Activated CD4-positive, alpha-beta T cell treated with anti-CD3 and anti-CD28 coated beads, Interleukin-2, amount 10 ng/mL, durations not matched to agents 24 days and 14 days (primary cell): Measurements from ENCODE around the gene ANO1. TPM values are rescaled to one million over a fixed set of nuclear protein-coding genes. Genes with fewer than 3 reads are reported as not detected.

Experiments
- DNase-seq: peaks from one replicate; pipeline ENCODE4 v3.0.0; 2022
- H3K27ac Mint-ChIP-seq: one replicate; pipeline ENCODE4 v1.8.0; 2022; ENCODE audit warnings: mild to moderate bottlenecking, mixed read lengths
- H3K27me3 Mint-ChIP-seq: one replicate; pipeline ENCODE4 v1.8.0; 2022; ENCODE audit warnings: mixed read lengths
- H3K36me3 Mint-ChIP-seq: one replicate; pipeline ENCODE4 v1.8.0; 2022; ENCODE audit warnings: low read depth, mild to moderate bottlenecking, mixed read lengths
- H3K4me1 Mint-ChIP-seq: one replicate; pipeline ENCODE4 v1.8.0; 2021; ENCODE audit warnings: mixed read lengths
- H3K4me3 Mint-ChIP-seq: one replicate; pipeline ENCODE4 v1.8.0; 2022; ENCODE audit warnings: mild to moderate bottlenecking, moderate library complexity, mixed read lengths
- H3K9me3 Mint-ChIP-seq: one replicate; pipeline ENCODE4 v1.8.0; 2021; ENCODE audit warnings: mixed read lengths
- intact Hi-C: fragments of 100-400 bp; cut with micrococcal nuclease; formaldehyde crosslinking; loops from one replicate; pipeline ENCODE4 v1.15.1; 2023
- total RNA-seq: library from RNA; stranded (reverse); gene quantifications from 2 replicates; pipeline ENCODE4 v1.2.3, GENCODE V29; 2022

The ANO1 gene
- total RNA-seq, 1 donor from 2014 or later = not detected

- peaks cover 7% of the 10 kb centered on the region for H3K27me3 Mint-ChIP-seq
- no peaks in the 10 kb centered on the region for H3K4me1 Mint-ChIP-seq
- no peak overlapping the region for H3K27ac Mint-ChIP-seq
- no peak overlapping the region for H3K4me3 Mint-ChIP-seq
- DNase-seq = no peak
- intact Hi-C loops = no loop called here
- no peaks in the 10 kb centered on the region for H3K9me3 Mint-ChIP-seq
- no peaks in the 10 kb centered on the region for H3K36me3 Mint-ChIP-seq
These were observed 14.6 kb upstream of the ANO1 start for GRCh38 chr11:70063555-70063954.

- H3K4me3 Mint-ChIP-seq = no peak overlapping the region
These were observed 13.9 kb upstream of the ANO1 start for GRCh38 chr11:70064008-70064725.

GRCh38 chr11:70064726-70065317, 13.3 kb upstream of the ANO1 start:
- Mint-ChIP-seq H3K4me1 (no peaks in the 10 kb centered on the region), H3K36me3 (no peaks in the 10 kb centered on the region), H3K27me3 (peaks cover 7% of the 10 kb centered on the region), H3K4me3 (no peak overlapping the region), H3K27ac (no peak overlapping the region), H3K9me3 (no peaks in the 10 kb centered on the region)
- DNase-seq = no peak
- intact Hi-C loops = no loop called here

More at GRCh38 chr11:70064008-70064725, 13.9 kb upstream of the ANO1 start:
- no peak for DNase-seq
- Mint-ChIP-seq H3K4me1 (no peaks in the 10 kb centered on the region), H3K36me3 (no peaks in the 10 kb centered on the region), H3K27me3 (peaks cover 7% of the 10 kb centered on the region), H3K27ac (no peak overlapping the region), H3K9me3 (no peaks in the 10 kb centered on the region)
- intact Hi-C loops = no loop called here

- H3K27me3 Mint-ChIP-seq = peaks cover 13% of the 10 kb centered on the region
- no peak for DNase-seq
- no peak overlapping the region for H3K27ac Mint-ChIP-seq
- H3K36me3 Mint-ChIP-seq = no peaks in the 10 kb centered on the region
- no peaks in the 10 kb centered on the region for H3K9me3 Mint-ChIP-seq
- no peak overlapping the region for H3K4me3 Mint-ChIP-seq
- intact Hi-C loops = no loop called here
- no peaks in the 10 kb centered on the region for H3K4me1 Mint-ChIP-seq
These were observed 12.6 kb upstream of the ANO1 start for GRCh38 chr11:70065318-70066135.

GRCh38 chr11:70066136-70066520, 12.0 kb upstream of the ANO1 start:
- Mint-ChIP-seq H3K9me3 (no peaks in the 10 kb centered on the region), H3K36me3 (no peaks in the 10 kb centered on the region), H3K27me3 (peaks cover 17% of the 10 kb centered on the region), H3K27ac (no peak overlapping the region), H3K4me1 (no peaks in the 10 kb centered on the region), H3K4me3 (no peak overlapping the region)
- intact Hi-C loops = no loop called here
- DNase-seq = no peak

- no peak for DNase-seq
- Mint-ChIP-seq H3K36me3 (no peaks in the 10 kb centered on the region), H3K4me3 (no peak overlapping the region), H3K9me3 (no peaks in the 10 kb centered on the region), H3K4me1 (no peaks in the 10 kb centered on the region), H3K27me3 (peaks cover 18% of the 10 kb centered on the region), H3K27ac (no peak overlapping the region)
- intact Hi-C loops = no loop called here
These were observed 11.5 kb upstream of the ANO1 start for GRCh38 chr11:70066628-70067027.

- no peak overlapping the region for H3K4me3 Mint-ChIP-seq
- intact Hi-C loops = no loop called here
- peaks cover 22% of the 10 kb centered on the region for H3K27me3 Mint-ChIP-seq
- no peaks in the 10 kb centered on the region for H3K36me3 Mint-ChIP-seq
- H3K9me3 Mint-ChIP-seq = no peaks in the 10 kb centered on the region
- H3K4me1 Mint-ChIP-seq = no peaks in the 10 kb centered on the region
- DNase-seq = no peak
- H3K27ac Mint-ChIP-seq = no peak overlapping the region
These were observed 11.1 kb upstream of the ANO1 start for GRCh38 chr11:70067036-70067435.

- Mint-ChIP-seq H3K27me3 (peaks cover 30% of the 10 kb centered on the region), H3K4me3 (no peak overlapping the region)
- intact Hi-C loops = no loop called here
These were observed 10.4 kb upstream of the ANO1 start for GRCh38 chr11:70067591-70068341.

GRCh38 chr11:70068345-70068744, 9.8 kb upstream of the ANO1 start:
- intact Hi-C loops = no loop called here
- Mint-ChIP-seq H3K4me3 (no peak overlapping the region), H3K27me3 (peaks cover 34% of the 10 kb centered on the region), H3K4me1 (no peaks in the 10 kb centered on the region), H3K9me3 (no peaks in the 10 kb centered on the region), H3K36me3 (no peaks in the 10 kb centered on the region), H3K27ac (no peak overlapping the region)
- DNase-seq = no peak

More at GRCh38 chr11:70067591-70068341, 10.4 kb upstream of the ANO1 start:
- Mint-ChIP-seq H3K36me3 (no peaks in the 10 kb centered on the region), H3K4me1 (no peaks in the 10 kb centered on the region), H3K27ac (no peak overlapping the region), H3K9me3 (no peaks in the 10 kb centered on the region)
- no peak for DNase-seq

GRCh38 chr11:70068950-70069349, 9.2 kb upstream of the ANO1 start:
- H3K4me3 Mint-ChIP-seq = no peak overlapping the region
- no peaks in the 10 kb centered on the region for H3K36me3 Mint-ChIP-seq
- no peaks in the 10 kb centered on the region for H3K4me1 Mint-ChIP-seq
- no peak overlapping the region for H3K27ac Mint-ChIP-seq
- H3K27me3 Mint-ChIP-seq = peaks cover 39% of the 10 kb centered on the region
- DNase-seq = no peak
- no peaks in the 10 kb centered on the region for H3K9me3 Mint-ChIP-seq
- intact Hi-C loops = no loop called here

GRCh38 chr11:70070706-70071105, 7.4 kb upstream of the ANO1 start:
- H3K4me1 Mint-ChIP-seq = no peaks in the 10 kb centered on the region
- no peak overlapping the region for H3K27ac Mint-ChIP-seq
- intact Hi-C loops = loop anchor here (10.0 kb wide), 1 partner anchor 146 kb away; no protein-coding TSS in a partner anchor
- H3K27me3 Mint-ChIP-seq = peaks cover 51% of the 10 kb centered on the region
- H3K9me3 Mint-ChIP-seq = no peaks in the 10 kb centered on the region
- no peaks in the 10 kb centered on the region for H3K36me3 Mint-ChIP-seq
- H3K4me3 Mint-ChIP-seq = no peak overlapping the region
- DNase-seq = no peak

GRCh38 chr11:70071996-70072395, 6.1 kb upstream of the ANO1 start:
- no peaks in the 10 kb centered on the region for H3K9me3 Mint-ChIP-seq
- no peak overlapping the region for H3K27ac Mint-ChIP-seq
- peaks cover 60% of the 10 kb centered on the region for H3K27me3 Mint-ChIP-seq
- no peaks in the 10 kb centered on the region for H3K4me1 Mint-ChIP-seq
- DNase-seq = no peak
- intact Hi-C loops = loop anchor here (10.0 kb wide), 1 partner anchor 147 kb away; no protein-coding TSS in a partner anchor
- no peaks in the 10 kb centered on the region for H3K36me3 Mint-ChIP-seq
- H3K4me3 Mint-ChIP-seq = no peak overlapping the region

GRCh38 chr11:70072461-70072860, 5.7 kb upstream of the ANO1 start:
- Mint-ChIP-seq H3K27me3 (peaks cover 64% of the 10 kb centered on the region), H3K4me3 (no peak overlapping the region), H3K36me3 (no peaks in the 10 kb centered on the region), H3K4me1 (no peaks in the 10 kb centered on the region), H3K27ac (no peak overlapping the region), H3K9me3 (no peaks in the 10 kb centered on the region)
- intact Hi-C loops = loop anchor here (10.0 kb wide), 1 partner anchor 148 kb away; no protein-coding TSS in a partner anchor
- no peak for DNase-seq
